Vagina (tissue), 2 donors: ENCODE measurements around the gene NAP1L5. TPM values are rescaled to one million over a fixed set of nuclear protein-coding genes. Genes with fewer than 3 reads are reported as not detected.
A peak's percentile ranks its signal among the peaks of the same experiment; 100 is the strongest.

Experiments used
- DNase-seq, 2 donors: peaks; one replicate each; pipeline ENCODE4 v3.0.0-alpha.2; 2017; ENCODE audit errors: extremely low spot score in 2 of 2
- H3K27ac ChIP-seq: fragments of 200-600 bp; sonication (generic); one replicate; pipeline ENCODE4 v1.5.1; 2019
- H3K27me3 ChIP-seq: fragments of 200-600 bp; sonication (generic); one replicate; pipeline ENCODE4 v1.5.1; 2019
- H3K36me3 ChIP-seq, 2 donors: fragments of 200-600 bp; sonication (generic); one replicate each; pipeline ENCODE4 v1.5.1; 2017 to 2019
- H3K4me1 ChIP-seq: fragments of 200-600 bp; sonication (generic); one replicate; pipeline ENCODE4 v1.5.1; 2019
- H3K4me3 ChIP-seq, 2 donors: fragments of 200-600 bp; sonication (generic); 1 replicate in 1 of 2; 2 replicates in 1 of 2; pipeline ENCODE4 v1.5.1; 2016 to 2019
- H3K9me3 ChIP-seq: fragments of 200-600 bp; sonication (generic); one replicate; pipeline ENCODE4 v1.5.1; 2019
- CTCF ChIP-seq, 3 experiments: fragments of 450-650 bp in 2 of 3; fragments of 200-600 bp in 1 of 3; sonication (generic) in 1 of 3; IDR thresholded peaks; one replicate each; pipeline ENCODE4 v1.5.1; 2017 to 2019; ENCODE audit warnings: antibody characterized with exemption in 3 of 3, mild to moderate bottlenecking in 2 of 3, moderate library complexity in 2 of 3
- POLR2A ChIP-seq, 2 donors: fragments of 450-650 bp; IDR thresholded peaks; one replicate each; pipeline ENCODE4 v1.6.1; 2017; ENCODE audit warnings: antibody characterized with exemption in 2 of 2, mild to moderate bottlenecking in 2 of 2, moderate library complexity in 2 of 2
- POLR2AphosphoS5 ChIP-seq, 2 donors: sonication (generic); formaldehyde crosslinking; IDR thresholded peaks; one replicate each; pipeline ENCODE4 v1.9.0; 2017; ENCODE audit warnings: antibody characterized with exemption in 2 of 2, mild to moderate bottlenecking in 2 of 2, low read depth in 1 of 2; ENCODE audit not compliant: insufficient read depth in 1 of 2
- intact Hi-C: fragments of 100-400 bp; cut with DNase I; formaldehyde crosslinking; loops from one replicate; pipeline ENCODE4 v1.15.1; 2023
- total RNA-seq: library from RNA; depleted of rRNA; stranded (reverse); fragments of >200 nt; gene quantifications from one replicate; pipeline ENCODE4 v1.2.3, GENCODE V29; 2016

NAP1L5 gene
- total RNA-seq, 1 donor from 2014 or later: 9.1 TPM

- H3K27ac ChIP-seq: peak overlapping the region; percentile 82
These were observed 999 bp downstream of the NAP1L5 start for GRCh38 chr4:88696630-88697029.

DNA sequence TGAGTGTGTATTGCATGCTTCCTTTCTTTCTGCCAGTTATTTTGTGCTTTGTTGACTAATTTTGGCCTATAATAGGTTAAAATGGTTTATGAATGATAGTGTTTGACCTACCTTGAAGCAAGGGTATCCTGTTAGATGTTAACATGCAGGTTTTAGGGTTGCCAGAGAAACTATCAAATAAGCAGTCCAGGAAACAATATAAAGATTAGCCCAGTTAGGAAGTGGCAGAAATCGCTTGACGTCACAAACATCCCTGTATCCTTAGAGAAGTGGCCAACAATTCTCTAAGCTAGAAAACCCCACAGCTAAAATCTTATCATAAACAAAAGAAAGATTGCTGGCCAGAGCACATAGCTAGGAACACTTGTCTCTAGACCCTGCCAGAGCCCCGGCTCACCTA is 3.8 kb downstream of the NAP1L5 start:
- no peak for DNase-seq
- H3K27me3 ChIP-seq: no peaks in the 10 kb centered on the region
- TF ChIP-seq CTCF (IDR thresholded peaks at IDR 0.05) (no peak), POLR2A (IDR thresholded peaks at IDR 0.05) (no peak), POLR2AphosphoS5 (IDR thresholded peaks at IDR 0.05; ENCODE audit: insufficient read depth in 1 of 2, low read depth in 1 of 2) (no peak)
- peaks cover 0 to 6% of the 10 kb centered on the region in 2 donors for H3K36me3 ChIP-seq
- H3K27ac ChIP-seq: no peak overlapping the region
- intact Hi-C loops: no loop called here
- no peaks in the 10 kb centered on the region for H3K9me3 ChIP-seq
- no peaks in the 10 kb centered on the region for H3K4me1 ChIP-seq
- H3K4me3 ChIP-seq: no peak overlapping the region

More at GRCh38 chr4:88696630-88697029, 999 bp downstream of the NAP1L5 start:
- Histone ChIP-seq H3K9me3 (no peaks in the 10 kb centered on the region), H3K4me1 (no peaks in the 10 kb centered on the region), H3K4me3 (peak overlapping the region; percentile 60 to 62), H3K36me3 (no peaks in the 10 kb centered on the region), H3K27me3 (no peaks in the 10 kb centered on the region)
- TF ChIP-seq CTCF (IDR thresholded peaks at IDR 0.05) (no peak), POLR2AphosphoS5 (IDR thresholded peaks at IDR 0.05; ENCODE audit: insufficient read depth in 1 of 2, low read depth in 1 of 2) (no peak), POLR2A (IDR thresholded peaks at IDR 0.05) (no peak)
- DNase-seq: no peak
- intact Hi-C loops: no loop called here

DNA sequence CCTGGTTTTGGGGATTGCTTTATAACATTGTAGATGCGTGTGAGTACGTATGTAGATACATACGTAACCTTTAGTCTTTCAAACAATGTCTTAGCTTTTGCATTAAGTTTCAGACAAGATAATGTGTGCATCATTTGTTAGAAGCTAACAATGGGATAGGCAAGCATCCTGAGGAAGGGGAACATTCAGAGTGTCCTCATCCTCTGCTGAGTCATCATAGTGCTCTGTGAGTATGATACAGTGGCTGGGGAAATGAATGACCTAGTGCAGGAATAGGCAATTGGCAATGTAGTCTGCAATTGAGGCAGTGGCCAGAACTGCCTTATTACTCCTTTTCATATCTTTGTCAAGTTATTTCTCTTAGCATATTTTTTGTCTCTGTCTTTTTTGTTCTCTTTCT is 7.3 kb downstream of the NAP1L5 start:
- intact Hi-C loops: no loop called here
- DNase-seq: no peak
- Histone ChIP-seq H3K9me3 (no peaks in the 10 kb centered on the region), H3K27me3 (no peaks in the 10 kb centered on the region), H3K4me3 (no peak overlapping the region), H3K36me3 (peaks cover 0 to 14% of the 10 kb centered on the region in 2 donors), H3K27ac (no peak overlapping the region), H3K4me1 (no peaks in the 10 kb centered on the region)
- no peak for TF ChIP-seq CTCF (IDR thresholded peaks at IDR 0.05)
- no peak for TF ChIP-seq POLR2AphosphoS5 (IDR thresholded peaks at IDR 0.05; ENCODE audit: insufficient read depth in 1 of 2, low read depth in 1 of 2)
- TF ChIP-seq POLR2A (IDR thresholded peaks at IDR 0.05): no peak

DNA sequence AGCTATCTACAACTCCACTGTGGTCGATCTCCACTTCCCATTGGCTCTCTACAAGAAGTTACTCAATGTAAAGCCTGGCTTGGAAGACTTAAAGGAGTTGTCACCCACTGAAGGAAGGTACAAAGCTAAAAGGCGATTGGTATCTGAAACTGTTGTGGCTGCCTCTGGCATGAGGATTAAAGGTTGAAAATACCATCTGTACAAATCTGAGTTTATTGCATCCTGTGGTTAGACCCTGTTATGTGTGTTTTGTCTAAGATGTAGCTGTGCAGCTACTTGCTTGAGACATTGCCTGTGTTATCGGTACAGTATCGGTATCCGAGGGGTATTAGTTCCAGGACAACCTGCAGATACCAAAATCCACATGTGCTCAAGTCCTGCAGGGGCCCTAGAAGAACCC is 16.4 kb downstream of the NAP1L5 start:
- intact Hi-C loops: no loop called here
- H3K4me1 ChIP-seq: no peaks in the 10 kb centered on the region
- no peaks in the 10 kb centered on the region for H3K9me3 ChIP-seq
- no peak for DNase-seq
- TF ChIP-seq POLR2AphosphoS5 (IDR thresholded peaks at IDR 0.05; ENCODE audit: insufficient read depth in 1 of 2, low read depth in 1 of 2) (no peak), POLR2A (IDR thresholded peaks at IDR 0.05) (no peak), CTCF (IDR thresholded peaks at IDR 0.05) (no peak)
- H3K36me3 ChIP-seq: peaks cover 0 to 48% of the 10 kb centered on the region in 2 donors
- H3K27ac ChIP-seq: no peak overlapping the region
- no peaks in the 10 kb centered on the region for H3K27me3 ChIP-seq
- H3K4me3 ChIP-seq: no peak overlapping the region

DNA sequence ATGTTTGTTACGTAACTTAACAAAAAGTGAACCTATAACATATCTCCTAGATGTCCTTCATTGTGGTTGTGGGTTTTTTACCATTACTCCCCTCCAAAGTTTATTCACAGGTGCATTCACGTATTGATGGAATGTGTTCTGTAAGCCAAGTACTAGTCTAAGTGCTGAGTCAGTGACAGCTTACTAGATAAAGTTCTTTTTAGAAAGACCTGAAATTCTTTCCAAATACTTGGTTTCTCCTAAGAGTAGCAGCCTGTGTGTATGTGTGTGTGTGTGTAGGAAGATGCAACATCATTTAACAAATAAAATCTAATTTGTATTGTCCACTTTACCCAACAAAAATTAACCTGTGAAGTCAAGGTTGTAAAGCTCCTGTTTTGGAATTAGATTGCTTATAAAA is 22.1 kb downstream of the NAP1L5 start:
- no peak for DNase-seq
- peaks cover 0 to 31% of the 10 kb centered on the region in 2 donors for H3K36me3 ChIP-seq
- H3K27me3 ChIP-seq: no peaks in the 10 kb centered on the region
- H3K4me3 ChIP-seq: no peak overlapping the region
- no peaks in the 10 kb centered on the region for H3K9me3 ChIP-seq
- H3K27ac ChIP-seq: no peak overlapping the region
- intact Hi-C loops: no loop called here
- TF ChIP-seq CTCF (IDR thresholded peaks at IDR 0.05): no peak
- TF ChIP-seq POLR2A (IDR thresholded peaks at IDR 0.05): no peak
- no peak for TF ChIP-seq POLR2AphosphoS5 (IDR thresholded peaks at IDR 0.05; ENCODE audit: insufficient read depth in 1 of 2, low read depth in 1 of 2)
- no peaks in the 10 kb centered on the region for H3K4me1 ChIP-seq
